H4 (cell line): Measurements from ENCODE around the gene NFIX. TPM values are rescaled to one million over a fixed set of nuclear protein-coding genes. Genes with fewer than 3 reads are reported as not detected.

ENCODE experiments used
- DNase-seq: peaks from one replicate; pipeline ENCODE4 v3.0.0-alpha.2; 2015; ENCODE audit warnings: low spot score
- total RNA-seq: library from RNA; depleted of rRNA; stranded (reverse); fragments of >200 nt; shearing (Covaris generic); gene quantifications from 2 replicates; pipeline ENCODE4 v1.2.3, GENCODE V29; 2014

NFIX gene
- total RNA-seq, 1 experiment from 2014 or later: 13.8 TPM

GRCh38 chr19:13102666-13103580 is 107.6 kb downstream of the NFIX start, which contains the start of gene LYL1:
LYL1 (minus strand) TSS chr19:13102858; CDS start chr19:13101171, 1,687 bp downstream.
- DNase-seq: no peak

DNA sequence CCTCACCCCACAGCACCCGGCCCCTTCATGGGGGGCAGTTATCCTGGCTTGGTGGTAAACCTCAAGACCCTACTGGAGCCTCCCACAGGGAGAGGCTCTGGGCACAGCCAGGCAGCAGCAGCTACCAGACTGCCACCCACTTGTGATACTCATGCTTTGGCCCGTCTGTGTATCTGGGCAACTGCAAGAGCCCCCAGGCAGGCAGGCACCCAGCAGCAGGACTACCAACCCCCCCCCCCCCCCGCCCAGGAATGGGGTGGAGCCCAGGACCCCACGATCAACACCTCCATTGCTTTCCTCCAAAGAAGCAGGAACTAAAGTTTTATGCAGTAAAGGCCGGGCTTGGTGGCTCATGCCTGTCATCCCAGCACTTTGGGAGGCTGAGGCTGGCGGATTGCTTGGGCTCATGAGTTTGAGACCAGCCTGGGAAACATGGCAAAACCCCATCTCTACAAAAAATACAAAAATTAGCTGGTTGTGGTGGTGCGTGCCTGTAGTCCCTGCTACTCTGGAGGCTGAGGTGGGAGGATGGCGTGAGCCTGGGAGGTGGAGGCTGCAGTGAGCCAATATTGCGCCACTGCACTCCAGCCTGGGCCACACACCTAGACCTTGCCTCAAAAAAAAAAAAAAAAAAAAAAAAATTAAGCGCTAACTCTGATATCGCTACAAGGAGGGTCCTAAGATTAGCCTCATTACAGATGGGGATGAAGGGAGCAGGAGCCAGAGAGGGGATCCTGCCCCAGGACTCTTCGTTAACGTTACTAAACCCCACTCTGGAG is 108.5 kb downstream of the NFIX start:
- DNase-seq: no peak

GRCh38 chr19:13104360-13104847 is 109.1 kb downstream of the NFIX start:
- DNase-seq: no peak

DNA sequence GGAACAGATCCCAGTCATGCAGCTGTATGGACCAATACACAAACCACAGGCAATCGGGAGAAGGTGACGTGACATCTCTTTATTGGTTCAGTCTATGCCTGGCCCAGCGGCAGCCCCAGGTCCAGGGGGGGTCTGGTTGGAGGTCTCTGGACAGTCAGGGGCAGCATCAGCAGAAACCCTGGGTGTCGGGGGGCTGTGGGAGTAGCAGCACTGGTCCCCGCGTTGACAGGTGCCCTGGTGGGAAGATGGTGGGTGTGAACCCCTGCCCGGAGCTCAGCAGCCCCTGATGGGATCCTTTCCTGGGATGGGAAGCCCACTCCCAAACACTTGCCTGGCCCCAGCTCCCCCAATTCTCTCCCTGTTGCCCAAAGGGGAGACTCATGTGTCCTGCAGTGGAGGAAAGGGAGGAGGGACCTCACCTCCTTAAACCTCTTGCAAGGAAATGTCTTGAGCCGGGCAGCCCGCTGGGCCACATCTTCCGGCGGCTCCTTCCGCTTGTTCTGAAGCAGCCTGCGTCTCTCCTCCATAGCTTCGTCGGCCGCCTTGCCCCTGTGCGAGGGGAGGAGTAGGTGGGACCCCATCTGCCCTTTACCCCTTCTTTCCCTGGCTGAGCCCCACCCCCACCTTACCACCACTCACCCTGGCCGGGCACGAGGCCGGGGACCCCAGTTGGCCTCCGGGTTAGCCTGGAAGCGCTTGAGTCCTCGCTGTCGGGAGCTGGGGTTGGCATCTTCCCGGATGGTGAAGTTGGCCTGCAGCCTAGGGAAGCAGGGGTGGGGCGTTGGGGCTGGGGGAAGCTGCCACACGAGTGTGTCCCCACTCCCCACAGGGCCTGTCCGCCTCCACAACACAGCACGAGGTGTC is 109.8 kb downstream of the NFIX start:
- DNase-seq: no peak

- DNase-seq: no peak
Observed at GRCh38 chr19:13109361-13110098, 114.3 kb downstream of the NFIX start.

DNA sequence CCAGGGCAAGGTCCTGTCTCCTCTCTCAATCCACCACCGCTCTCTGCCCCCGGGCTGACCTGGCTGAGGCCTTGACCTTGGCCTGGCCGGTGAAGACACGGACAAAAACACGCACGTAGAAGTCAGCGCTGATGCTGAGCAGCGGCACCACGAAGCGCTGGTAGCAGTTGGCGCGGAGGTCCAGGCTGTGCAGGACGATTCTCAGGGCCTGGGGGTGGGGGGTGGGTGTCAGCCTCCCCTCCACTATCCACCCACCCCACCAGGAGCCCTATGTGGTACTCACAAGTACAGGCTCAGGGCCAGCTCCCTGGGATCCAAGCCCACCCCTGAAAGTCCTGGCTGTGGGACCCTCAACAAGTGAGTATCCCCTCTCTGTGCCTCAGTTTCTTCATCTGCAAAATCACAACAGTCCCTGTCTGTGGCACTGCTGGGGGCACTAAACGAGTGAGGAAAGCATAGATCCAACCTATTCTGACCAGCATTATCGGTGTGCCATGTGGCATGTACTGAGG is 114.9 kb downstream of the NFIX start:
- DNase-seq: no peak

DNA sequence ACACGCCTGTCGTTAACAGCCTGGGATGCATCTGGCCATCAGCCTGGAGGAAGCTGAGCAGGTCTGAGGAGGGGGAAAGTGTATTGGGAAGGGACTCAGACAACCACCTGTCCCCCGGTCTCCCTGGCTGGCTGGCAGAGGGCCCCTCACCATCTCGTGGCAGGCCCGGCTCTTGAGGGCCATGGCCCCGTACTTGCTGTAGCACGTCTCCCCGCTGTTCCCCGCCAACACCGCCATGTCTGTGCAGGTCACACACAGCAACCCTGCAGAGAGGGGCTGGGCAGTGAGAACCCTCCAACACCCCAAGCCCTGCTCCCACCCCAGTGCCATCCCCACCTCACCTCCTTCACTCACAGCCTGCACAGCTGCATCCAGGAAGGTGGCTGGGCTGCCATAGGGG is 117.3 kb downstream of the NFIX start:
- DNase-seq: no peak

- DNase-seq: no peak
Observed at GRCh38 chr19:13115936-13116281, 120.6 kb downstream of the NFIX start.

- peak; percentile 90 for DNase-seq
Observed at GRCh38 chr19:13116282-13117175, 121.3 kb downstream of the NFIX start, which contains the start of gene TRMT1. TRMT1 (minus strand) TSS chr19:13116740; CDS start chr19:13116399, 341 bp downstream.

DNA sequence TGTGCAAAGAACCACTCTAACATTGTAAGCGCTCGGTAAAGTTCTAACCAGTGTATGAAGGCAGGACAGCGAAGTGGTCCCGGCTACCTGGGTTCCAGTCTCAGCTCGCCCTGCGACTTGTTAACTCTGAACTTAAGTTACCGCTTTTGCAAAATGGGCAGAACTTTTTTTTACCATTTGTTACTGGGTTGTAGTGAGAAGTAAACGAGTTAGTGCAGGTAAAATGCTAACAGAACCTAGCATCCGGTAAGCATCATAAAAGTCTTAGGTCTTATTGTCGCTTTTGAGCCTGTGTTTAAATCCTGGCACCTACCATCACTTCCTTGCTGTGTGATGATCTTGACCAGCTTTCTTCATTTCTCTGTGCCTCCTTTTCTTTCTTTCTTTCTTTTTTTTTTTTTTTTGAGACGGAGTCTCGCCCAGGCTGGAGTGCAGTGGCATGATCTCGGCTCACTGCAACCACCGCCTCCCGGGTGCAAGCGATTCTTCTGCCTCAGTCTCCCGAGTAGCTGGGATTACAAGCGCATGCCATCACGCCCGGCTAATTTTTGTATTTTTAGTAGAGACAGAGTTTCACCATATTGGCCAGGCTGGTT is 122.0 kb downstream of the NFIX start:
- no peak for DNase-seq

GRCh38 chr19:13117772-13118423 is 122.6 kb downstream of the NFIX start, which contains the start of gene NACC1:
NACC1 (plus strand) TSS chr19:13118264; CDS start chr19:13135208, 16,944 bp downstream.
- peak; percentile 81 for DNase-seq

GRCh38 chr19:13118424-13119193 is 123.3 kb downstream of the NFIX start:
- peak; percentile 38 for DNase-seq

DNA sequence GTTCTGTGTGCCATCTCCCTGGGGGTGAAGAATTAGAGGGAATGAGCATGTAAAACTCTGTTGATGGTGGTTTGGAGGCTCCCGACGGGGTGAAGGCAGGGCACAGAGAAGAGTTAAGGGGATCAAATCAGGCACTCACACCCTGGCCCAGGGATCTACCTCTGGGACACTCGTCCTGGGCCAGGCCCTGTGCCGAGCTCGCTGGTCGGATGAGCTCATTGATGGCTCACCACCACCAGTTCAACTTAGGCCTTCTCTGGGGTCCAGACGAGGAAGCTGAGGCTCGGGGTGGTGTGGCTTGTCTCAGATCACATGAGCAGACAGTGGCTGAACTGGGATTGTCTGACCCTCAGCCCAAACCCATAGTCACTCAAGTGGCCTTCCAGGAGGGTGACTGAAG is 124.4 kb downstream of the NFIX start:
- DNase-seq: no peak

DNA sequence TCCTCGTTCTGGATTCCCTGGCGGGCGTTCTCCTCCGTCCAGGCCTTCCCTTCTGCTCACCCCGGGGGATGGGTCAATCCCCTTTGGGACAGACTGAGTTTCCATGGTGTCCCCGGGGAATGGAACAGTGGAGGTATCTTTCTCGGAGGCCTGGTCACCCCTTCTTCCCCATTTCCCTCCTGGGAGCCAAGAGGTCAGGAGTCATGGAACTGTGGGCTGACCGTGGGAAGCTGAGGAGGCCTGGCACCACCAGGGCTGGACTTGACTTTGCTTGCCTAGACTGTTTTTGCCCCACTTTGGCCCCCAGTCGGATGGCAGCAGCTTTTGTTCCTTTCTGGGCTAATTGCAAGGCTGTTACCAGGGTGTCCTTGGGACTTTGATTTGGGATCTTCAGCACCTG is 124.8 kb downstream of the NFIX start:
- no peak for DNase-seq

DNA sequence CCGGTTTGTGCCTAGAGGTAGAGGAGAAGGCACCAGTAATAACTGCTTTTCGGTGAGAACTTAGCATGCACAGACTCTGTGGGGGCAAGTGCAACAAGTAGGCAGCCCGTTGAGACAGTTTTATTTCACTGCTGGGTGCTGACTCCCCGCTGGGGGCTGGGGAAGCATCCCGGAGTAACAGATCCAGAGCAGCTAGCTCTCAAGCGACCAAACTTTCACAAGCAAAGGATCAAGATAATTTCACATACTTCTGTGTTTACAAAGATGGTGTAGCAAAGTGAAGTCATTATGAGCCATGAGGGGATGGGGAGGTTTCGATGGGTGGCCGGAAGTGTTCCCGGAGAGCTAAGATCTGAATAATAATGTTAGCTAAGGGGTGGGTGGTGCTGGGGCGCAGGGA is 125.5 kb downstream of the NFIX start:
- DNase-seq: no peak

GRCh38 chr19:13121551-13122274 is 126.4 kb downstream of the NFIX start:
- DNase-seq: no peak

- no peak for DNase-seq
Observed at GRCh38 chr19:13122275-13122878, 127.1 kb downstream of the NFIX start.
